Muscle of leg (tissue), 11 donors: Measurements from ENCODE around the gene PPP5C. TPM values are rescaled to one million over a fixed set of nuclear protein-coding genes. Genes with fewer than 3 reads are reported as not detected.

ENCODE experiments used
- DNase-seq: peaks from one replicate; pipeline ENCODE4 v3.0.0; 2013
- H3K27ac ChIP-seq: one replicate; pipeline ENCODE4 v1.5.1; 2013; ENCODE audit warnings: mild to moderate bottlenecking, low read length, control low read depth
- H3K27me3 ChIP-seq: one replicate; pipeline ENCODE4 v1.6.1; 2013; ENCODE audit warnings: low read length; ENCODE audit not compliant: control insufficient read depth, insufficient read depth
- H3K36me3 ChIP-seq: one replicate; pipeline ENCODE4 v1.6.1; 2013; ENCODE audit warnings: low read length; ENCODE audit not compliant: control insufficient read depth, insufficient read depth
- H3K4me1 ChIP-seq: one replicate; pipeline ENCODE4 v1.6.1; 2013; ENCODE audit warnings: low read length; ENCODE audit not compliant: control insufficient read depth, insufficient read depth
- H3K4me3 ChIP-seq: one replicate; pipeline ENCODE4 v1.5.1; 2013; ENCODE audit warnings: low read length, control low read depth
- H3K9me3 ChIP-seq: replicated peaks from 2 replicates; pipeline ENCODE4 v1.6.1; 2013; ENCODE audit warnings: low read depth, low read length; ENCODE audit not compliant: control insufficient read depth
- WGBS: methylation state at CpG from one replicate; pipeline ENCODE4 v1.1.5; 2013; ENCODE audit warnings: missing lambda C conversion rate; ENCODE audit not compliant: insufficient coverage; 5-methylcytosine and 5-hydroxymethylcytosine counted together
- polyA plus RNA-seq, 8 donors: library from polyadenylated mRNA; unstranded; fragments of 120-200 nt; gene quantifications; one replicate each; pipeline versions ENCODE4 v1.2.1 to v1.2.3, GENCODE V29; 2013; ENCODE audit warnings: inconsistent platforms in 1 of 8, low replicate concordance in 1 of 8; ENCODE audit not compliant: insufficient read length in 8 of 8, insufficient read depth in 1 of 8
- total RNA-seq: library from RNA; stranded (reverse); fragments of 120-200 nt; gene quantifications from one replicate; pipeline ENCODE4 v1.2.4, GENCODE V29; 2013

PPP5C gene
- total and polyA plus RNA-seq, 9 donors = 42.6 to 71.7 (median 60.9) TPM

DNA sequence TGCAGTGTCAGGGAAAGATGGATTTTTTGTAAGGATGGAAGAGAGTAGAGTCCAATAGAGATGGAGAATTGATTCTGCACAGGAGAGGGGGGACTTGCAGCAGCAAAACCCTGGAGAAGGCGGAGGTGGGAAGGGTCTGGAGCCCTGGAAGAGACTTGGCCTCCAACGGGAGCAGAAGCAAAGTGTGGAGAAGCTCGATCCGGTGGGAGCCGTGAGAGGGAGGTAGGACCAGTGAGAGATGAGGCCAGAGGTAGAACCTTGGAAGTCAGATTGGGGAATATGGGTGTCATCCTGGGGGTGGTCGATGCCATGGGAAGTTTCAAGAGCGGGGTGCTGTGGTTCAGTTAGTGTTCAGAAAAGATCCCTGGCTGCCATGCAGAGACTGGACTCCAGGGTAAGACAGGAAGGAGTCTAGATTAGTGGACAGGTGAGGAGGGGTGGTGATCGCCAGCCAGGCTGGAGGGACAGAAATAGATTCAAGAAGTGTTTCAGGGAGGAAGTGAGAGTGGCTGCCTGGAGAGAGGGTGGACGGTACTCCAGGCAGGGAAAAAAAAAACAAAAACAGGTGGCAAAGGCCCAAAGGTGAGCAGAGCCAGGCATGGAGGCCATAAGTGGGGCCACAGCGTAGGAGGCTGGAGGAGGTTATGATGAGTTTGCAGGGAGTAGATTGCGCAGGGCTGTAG lies 2.6 kb downstream of the PPP5C start:
- Histone ChIP-seq H3K36me3 (peaks cover 19% of the 10 kb centered on the region), H3K27ac (peak overlapping the region; percentile 25), H3K27me3 (no peaks in the 10 kb centered on the region), H3K9me3 (no peaks in the 10 kb centered on the region), H3K4me3 (no peak overlapping the region), H3K4me1 (peaks cover 59% of the 10 kb centered on the region)
- 69% methylated on average over 11 of the region's 11 CpGs for WGBS
- no peak for DNase-seq

DNA sequence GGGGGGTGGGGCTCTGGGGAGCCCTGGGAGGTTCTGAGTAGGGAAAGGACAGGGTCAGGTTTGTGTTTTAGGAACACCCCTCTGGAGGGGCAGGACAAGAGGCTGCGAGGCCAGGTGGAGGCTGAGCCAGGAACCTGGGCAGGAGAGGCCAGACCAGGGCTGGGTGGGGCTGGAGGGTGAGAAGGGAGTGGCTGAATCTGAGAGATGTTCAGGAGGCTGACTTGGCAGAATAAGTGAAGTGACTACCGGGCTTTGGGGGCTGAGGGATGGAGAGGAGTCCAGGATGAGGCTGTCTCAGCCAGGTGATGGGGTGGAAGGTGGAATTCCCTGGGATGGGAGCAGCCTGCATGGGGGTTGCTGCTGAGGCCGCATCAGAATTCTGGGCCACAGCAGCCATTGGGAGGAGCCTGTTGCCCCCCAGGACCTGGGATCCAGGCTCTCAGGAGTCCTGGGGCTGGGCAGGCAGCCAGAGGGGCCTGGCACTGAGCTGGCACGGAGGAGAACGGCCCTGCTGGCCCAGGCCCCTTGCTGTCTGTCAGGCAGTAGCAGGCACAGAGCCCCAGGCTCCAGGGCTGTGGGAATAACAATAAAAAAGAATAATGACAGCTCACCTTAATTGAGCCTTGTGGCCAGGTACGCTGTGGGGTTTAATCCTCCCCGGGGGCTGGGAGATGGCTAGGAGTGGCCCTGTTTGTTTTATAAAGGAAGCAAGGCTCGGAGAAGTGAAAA lies 3.3 kb downstream of the PPP5C start:
- H3K36me3 ChIP-seq = peaks cover 26% of the 10 kb centered on the region
- no peak for DNase-seq
- H3K4me1 ChIP-seq = peaks cover 59% of the 10 kb centered on the region
- H3K4me3 ChIP-seq = no peak overlapping the region
- H3K27me3 ChIP-seq = no peaks in the 10 kb centered on the region
- peak overlapping the region; percentile 69 for H3K27ac ChIP-seq
- WGBS = 35% methylated on average over 8 of the region's 8 CpGs
- H3K9me3 ChIP-seq = no peaks in the 10 kb centered on the region

DNA sequence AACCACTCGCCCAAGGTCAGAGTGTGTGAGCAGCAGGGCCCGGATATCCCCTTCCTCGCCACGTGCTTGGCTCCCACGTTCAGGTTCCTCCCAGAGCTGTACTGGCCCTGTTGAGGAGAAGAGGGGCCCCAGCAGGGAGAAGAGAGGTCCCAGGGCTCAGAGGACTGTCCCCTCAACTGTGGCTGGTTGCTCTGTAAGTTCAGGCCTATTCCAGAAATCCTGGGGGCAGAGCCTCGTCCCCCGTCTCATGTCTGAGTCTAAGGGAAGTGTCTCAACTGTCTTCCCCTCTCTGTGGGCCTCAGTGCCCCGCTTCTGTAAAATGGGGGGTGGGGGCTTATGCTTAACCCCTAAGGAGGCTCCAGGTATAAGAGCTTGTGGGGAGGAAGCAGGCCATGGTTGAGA lies 3.9 kb downstream of the PPP5C start:
- no peak overlapping the region for H3K4me3 ChIP-seq
- H3K9me3 ChIP-seq = no peaks in the 10 kb centered on the region
- H3K36me3 ChIP-seq = peaks cover 32% of the 10 kb centered on the region
- H3K27ac ChIP-seq = peak overlapping the region; percentile 69
- H3K4me1 ChIP-seq = peaks cover 59% of the 10 kb centered on the region
- no peaks in the 10 kb centered on the region for H3K27me3 ChIP-seq
- no peak for DNase-seq
- 22% methylated on average over 7 of the region's 8 CpGs for WGBS

DNA sequence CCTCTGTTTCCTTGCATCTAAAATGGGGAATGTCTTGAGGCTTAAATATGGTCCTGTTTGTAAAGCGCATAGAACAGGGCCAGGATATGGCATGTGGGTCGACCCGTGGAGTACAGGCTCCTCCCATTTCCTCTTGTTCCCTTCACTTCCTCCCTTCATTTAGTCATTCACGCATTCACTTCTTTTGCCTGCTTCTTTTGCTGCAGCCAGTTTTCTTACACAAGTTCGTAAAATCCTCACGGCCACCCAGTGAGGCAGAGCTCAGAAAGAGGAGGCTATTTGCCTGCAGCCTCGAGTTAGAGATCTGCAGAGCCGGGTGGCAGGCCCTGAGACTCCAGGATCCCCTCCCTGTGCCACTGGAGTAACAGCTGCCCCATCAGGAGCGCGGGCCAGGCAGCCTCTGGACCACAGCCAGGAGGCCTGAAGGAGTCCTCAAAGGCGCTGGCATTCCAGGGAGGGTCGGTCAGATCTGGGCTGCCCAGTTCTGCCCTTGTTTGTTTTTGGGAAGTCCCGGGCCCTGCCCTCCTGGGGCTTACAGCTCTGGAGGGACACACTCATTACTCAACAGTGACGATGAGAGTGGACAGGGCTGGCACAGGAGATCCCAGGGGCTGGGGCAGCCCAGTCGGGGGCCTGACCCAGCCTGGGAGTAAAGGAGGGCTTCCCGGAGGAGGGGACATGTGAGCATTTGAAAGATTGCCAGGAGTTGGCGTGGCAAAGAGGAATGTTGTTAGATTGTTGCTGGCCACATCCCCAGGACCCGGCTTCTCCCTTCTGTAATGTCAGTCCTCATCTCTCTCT lies 4.6 kb downstream of the PPP5C start:
- peak; percentile 66 for DNase-seq
- Histone ChIP-seq H3K4me1 (peaks cover 55% of the 10 kb centered on the region), H3K36me3 (peaks cover 39% of the 10 kb centered on the region), H3K27me3 (no peaks in the 10 kb centered on the region), H3K9me3 (no peaks in the 10 kb centered on the region), H3K4me3 (no peak overlapping the region), H3K27ac (peak overlapping the region; percentile 69)
- 45% methylated on average over 13 of the region's 18 CpGs for WGBS

DNA sequence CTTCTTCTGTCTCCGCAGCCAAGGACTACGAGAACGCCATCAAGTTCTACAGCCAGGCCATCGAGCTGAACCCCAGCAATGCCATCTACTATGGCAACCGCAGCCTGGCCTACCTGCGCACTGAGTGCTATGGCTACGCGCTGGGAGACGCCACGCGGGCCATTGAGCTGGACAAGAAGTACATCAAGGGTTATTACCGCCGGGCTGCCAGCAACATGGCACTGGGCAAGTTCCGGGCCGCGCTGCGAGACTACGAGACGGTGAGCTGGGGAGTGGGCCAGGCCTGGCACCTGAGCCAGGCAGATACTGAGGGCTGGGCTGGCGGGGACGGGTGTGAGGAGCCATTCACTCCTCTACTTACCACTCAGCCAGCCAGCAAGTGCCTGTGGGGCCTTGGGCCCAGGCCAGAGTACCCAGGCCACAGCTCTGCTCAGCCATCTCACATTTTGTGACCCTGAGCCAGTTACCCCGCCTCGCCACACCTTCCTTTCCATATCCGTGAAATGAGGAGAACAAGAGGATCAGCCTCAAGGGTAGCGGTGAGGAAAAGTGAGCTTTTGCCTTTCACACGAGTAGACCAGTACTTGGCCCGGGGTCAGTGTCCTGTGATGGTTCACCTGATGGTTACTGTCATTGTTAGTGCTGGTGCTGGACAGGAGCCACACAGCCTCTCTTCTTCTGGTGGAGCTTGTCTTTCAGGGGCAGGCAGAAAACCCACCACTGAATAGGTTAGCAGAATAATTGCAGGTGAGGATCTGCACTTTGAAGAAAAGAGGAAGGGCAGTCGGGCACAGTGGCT lies 7.0 kb downstream of the PPP5C start:
- Histone ChIP-seq H3K4me3 (no peak overlapping the region), H3K27me3 (no peaks in the 10 kb centered on the region), H3K27ac (no peak overlapping the region), H3K4me1 (peaks cover 42% of the 10 kb centered on the region), H3K9me3 (no peaks in the 10 kb centered on the region), H3K36me3 (peaks cover 55% of the 10 kb centered on the region)
- WGBS = 90% methylated on average over 21 of the region's 28 CpGs
- DNase-seq = no peak

DNA sequence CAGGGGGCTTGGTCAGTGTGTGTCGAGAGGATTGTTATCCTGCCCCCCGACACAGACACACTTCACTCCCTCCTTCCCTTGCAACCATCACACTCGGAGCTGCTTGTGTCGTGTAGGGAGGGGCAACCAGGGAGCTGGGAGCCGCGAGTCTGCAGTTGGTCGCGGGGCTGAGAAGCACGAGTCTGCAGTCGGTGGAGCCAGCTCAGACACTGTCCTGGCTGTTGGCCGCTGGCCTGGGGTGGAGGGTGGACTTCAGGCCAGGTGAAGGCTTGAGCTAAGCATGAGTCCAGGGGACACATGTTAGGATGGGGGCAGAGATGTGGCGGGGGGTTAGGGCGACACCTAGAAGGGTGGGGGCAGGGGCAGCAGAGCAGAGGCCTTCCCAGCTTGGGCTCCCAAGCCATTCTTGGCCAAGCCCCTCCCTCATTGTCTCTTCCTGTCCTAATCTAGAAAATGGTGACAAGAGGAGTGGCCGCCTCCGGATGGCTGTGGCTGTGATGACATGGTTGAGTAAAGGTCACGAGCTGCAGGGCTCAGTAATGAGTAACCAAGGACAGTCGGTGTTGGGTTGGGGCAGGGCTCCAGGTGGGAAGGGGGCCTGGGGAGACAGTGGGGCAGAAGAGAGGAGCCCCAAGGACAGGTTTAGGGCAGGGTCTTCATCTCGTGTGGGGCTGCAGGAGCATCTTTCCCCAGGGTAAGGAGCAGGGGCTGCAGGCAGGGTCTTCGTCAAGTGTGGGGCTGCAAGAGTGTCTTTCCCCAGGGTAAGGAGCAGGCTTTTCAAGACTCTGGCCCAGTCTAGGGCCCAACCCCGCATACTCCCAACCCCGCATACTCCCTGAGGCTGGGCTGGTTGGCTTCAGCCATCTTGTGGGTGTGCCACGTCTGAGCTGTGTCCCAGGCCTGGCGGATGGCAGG lies 8.6 kb downstream of the PPP5C start:
- H3K4me3 ChIP-seq = no peak overlapping the region
- peaks cover 27% of the 10 kb centered on the region for H3K4me1 ChIP-seq
- H3K27ac ChIP-seq = no peak overlapping the region
- peaks cover 52% of the 10 kb centered on the region for H3K36me3 ChIP-seq
- DNase-seq = no peak
- H3K9me3 ChIP-seq = no peaks in the 10 kb centered on the region
- no peaks in the 10 kb centered on the region for H3K27me3 ChIP-seq
- 73% methylated on average over 12 of the region's 23 CpGs for WGBS

DNA sequence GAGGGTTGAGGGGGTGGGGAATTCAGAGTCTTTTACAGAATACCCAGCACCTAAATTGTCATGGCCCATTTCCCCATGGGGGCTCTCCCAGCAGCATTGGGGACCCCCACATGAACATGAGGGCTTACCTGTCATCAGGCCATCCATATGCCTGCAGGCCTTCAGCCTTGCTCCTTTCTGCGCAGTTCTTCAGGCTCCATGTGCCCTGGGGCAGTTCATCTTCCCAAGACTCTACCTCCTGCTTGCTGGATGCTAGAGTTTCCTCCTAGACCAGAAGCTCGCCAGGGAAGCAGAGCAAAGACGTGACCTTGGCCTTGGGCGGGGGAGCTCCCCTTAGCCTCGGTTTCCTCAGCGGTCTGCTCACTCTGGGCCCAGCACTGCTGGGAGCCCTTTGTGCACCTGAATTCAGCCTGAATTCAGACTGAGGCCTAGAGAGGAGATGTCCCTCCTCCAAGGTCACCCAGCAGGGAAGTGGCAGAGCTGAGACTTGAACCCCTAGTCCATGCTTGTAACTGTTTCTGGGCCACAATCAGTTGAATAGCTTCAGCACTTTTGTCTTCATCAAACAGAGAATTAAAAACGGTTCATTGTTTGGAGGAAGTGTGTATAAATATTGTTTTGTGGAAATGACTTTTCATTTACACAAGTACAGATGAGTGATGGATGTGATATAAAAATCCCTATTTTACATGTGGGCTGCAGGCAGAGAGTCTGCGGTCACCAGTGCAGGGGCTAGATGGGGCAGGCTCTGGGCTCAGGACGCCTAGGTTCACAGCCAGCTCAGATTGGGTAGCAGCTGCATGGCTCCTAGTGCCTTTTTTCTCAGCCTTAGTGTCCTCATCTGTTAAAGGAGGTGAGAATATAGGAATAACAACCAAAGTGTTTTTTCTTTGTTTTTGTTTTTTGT lies 9.5 kb downstream of the PPP5C start:
- Histone ChIP-seq H3K9me3 (no peaks in the 10 kb centered on the region), H3K4me3 (no peak overlapping the region), H3K36me3 (peaks cover 54% of the 10 kb centered on the region), H3K27me3 (no peaks in the 10 kb centered on the region), H3K27ac (no peak overlapping the region), H3K4me1 (peaks cover 18% of the 10 kb centered on the region)
- no peak for DNase-seq
- 94% methylated on average over 7 of the region's 9 CpGs for WGBS

DNA sequence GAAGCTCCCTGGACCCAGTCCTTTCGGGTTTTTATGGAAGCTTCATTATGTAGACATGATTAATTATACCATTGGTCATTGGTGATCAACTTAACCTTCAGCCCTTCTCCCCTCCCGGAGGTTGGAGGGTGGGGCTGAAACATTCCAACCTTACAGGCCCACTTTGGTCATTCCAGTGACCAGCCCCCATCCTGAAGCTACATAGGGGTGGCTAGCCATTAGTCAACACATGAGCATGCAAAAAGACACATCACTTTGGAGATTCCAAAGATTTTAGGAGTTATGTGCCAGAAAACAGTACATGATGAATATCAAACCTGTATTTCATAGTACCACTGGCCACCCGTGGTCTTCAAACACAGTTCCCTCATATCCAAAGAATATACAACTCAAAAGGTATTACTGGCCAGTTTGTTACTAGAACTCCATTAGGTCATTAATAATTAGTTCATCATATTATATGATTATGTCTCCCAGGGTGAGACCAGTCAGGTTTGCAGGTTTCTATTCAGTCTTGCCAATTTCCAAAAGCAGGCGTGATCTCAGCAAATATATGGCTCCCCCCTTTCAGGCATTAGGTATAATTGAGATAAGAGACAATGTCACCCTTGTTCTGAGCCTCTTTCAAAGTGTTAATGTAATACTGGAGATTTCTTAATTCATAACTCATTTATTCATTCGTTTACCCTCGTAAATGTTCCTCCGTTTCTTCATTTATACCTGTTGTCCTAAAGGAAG lies 11.1 kb downstream of the PPP5C start:
- H3K27ac ChIP-seq = no peak overlapping the region
- H3K4me1 ChIP-seq = peaks cover 6% of the 10 kb centered on the region
- H3K4me3 ChIP-seq = no peak overlapping the region
- H3K9me3 ChIP-seq = no peaks in the 10 kb centered on the region
- H3K36me3 ChIP-seq = peaks cover 49% of the 10 kb centered on the region
- H3K27me3 ChIP-seq = no peaks in the 10 kb centered on the region
- DNase-seq = no peak
- no CpG with 5 or more reads among the region's 7 CpGs for WGBS
